ENCODE data around the gene PANX2. TPM values are rescaled to one million over a fixed set of nuclear protein-coding genes. Genes with fewer than 3 reads are reported as not detected.

The PANX2 gene
- total RNA-seq, 1 experiment from 2014 or later: not detected

DNA sequence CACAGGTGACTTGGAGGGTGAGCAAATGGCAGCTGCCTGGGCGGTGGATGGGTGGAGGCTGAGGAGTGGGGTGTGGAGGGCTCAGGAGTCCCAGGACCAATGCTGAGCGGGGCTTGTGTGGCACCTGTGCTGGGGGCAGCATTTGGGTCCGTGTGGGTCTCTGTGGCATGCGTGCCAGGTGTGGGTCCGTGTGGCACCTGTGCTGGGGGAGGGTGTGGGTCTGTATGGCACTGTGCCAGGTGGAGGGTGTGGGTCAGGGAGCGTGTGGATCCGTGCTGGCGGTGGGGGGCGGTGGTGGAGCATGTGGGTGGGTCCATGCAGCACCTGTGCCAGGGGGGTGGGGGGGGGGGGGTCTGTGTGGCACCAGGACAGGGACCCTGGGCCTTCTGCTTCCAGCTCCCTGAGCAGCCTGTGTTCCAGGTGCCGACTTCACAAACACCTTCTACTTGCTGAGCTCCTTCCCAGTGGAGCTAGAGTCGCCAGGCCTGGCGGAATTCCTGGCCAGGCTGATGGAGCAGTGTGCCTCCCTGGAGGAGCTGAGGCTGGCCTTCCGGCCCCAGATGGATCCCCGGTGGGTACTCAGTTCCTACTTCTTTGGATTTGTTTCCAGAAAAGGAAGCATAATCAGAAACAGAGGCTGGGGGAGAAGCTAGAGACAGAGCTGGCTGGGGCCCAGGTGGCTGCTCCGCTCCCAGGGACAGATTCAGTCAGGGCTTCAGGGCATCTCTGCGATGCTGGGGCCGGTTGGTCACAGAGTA is 44.9 kb downstream of the PANX2 start:
- Histone ChIP-seq H2AFZ (ENCODE audit: low read length) (no peak overlapping the region), H3K27ac (ENCODE audit: low read length) (no peak overlapping the region), H3K27me3 (ENCODE audit: low read length) (no peaks in the 10 kb centered on the region), H4K20me1 (ENCODE audit: insufficient read depth, low read depth, low read length) (peaks cover 13% of the 10 kb centered on the region; the same call in 1 of the 2 replicates), H3K4me2 (ENCODE audit: low read depth, low read length, poor library complexity, severe bottlenecking) (no peak overlapping the region), H3K36me3 (ENCODE audit: insufficient read depth, low read length) (peaks cover 27% of the 10 kb centered on the region; the same call in 1 of the 2 replicates), H3K79me2 (ENCODE audit: low read length) (peaks cover 36% of the 10 kb centered on the region), H3K4me3 (ENCODE audit: low read length) (no peak overlapping the region), H3K9ac (ENCODE audit: low read length) (no peak overlapping the region), H3K4me1 (ENCODE audit: low read length) (peaks cover 6% of the 10 kb centered on the region), H3K9me3 (ENCODE audit: low read length) (no peaks in the 10 kb centered on the region), H3K9me2 (replicated peaks; ENCODE audit: insufficient read depth, low read length) (no peaks in the 10 kb centered on the region)
- no peak for DNase-seq

DNA sequence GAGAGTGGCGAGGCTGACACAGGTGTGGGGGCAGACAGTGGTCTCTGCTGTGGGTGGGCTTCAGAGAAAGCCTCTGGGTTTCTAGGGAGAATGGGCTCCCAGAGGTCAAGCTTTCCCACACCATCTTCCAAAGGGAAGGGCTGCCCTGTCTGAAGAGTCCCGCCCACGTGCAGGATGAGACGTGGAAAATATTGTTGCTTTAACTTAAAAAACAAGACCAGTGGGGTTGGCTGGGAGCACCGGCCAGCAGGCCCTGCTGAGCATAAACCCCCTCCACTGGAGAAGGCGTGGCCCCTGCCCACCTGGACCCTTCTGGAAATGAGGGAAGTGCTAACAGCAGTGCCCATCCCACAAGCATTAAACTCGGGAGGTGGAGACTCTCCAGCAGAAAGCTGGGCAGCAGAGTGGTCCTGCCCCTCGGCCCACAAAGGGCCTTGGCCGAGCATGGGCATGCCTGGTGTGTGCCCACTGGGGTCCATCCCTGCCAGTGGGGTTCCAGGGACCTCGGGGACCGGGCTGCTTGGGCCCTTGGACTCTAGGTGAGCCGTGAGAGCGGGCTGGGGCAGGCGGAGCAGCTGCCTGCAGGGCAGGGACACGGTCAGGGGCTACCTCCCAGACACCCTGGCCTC is 45.6 kb downstream of the PANX2 start:
- H3K79me2 ChIP-seq (ENCODE audit: low read length): peaks cover 29% of the 10 kb centered on the region
- DNase-seq: no peak
- H3K4me3 ChIP-seq (ENCODE audit: low read length): no peak overlapping the region
- no peak overlapping the region for H3K9ac ChIP-seq (ENCODE audit: low read length)
- peaks cover 27% of the 10 kb centered on the region for H3K36me3 ChIP-seq (ENCODE audit: insufficient read depth, low read length)
- no peaks in the 10 kb centered on the region for H3K9me3 ChIP-seq (ENCODE audit: low read length)
- peaks cover 13% of the 10 kb centered on the region; the same call in 1 of the 2 replicates for H4K20me1 ChIP-seq (ENCODE audit: insufficient read depth, low read depth, low read length)
- no peak overlapping the region for H3K4me2 ChIP-seq (ENCODE audit: low read depth, low read length, poor library complexity, severe bottlenecking)
- no peak overlapping the region for H2AFZ ChIP-seq (ENCODE audit: low read length)
- no peak overlapping the region for H3K27ac ChIP-seq (ENCODE audit: low read length)
- no peaks in the 10 kb centered on the region for H3K9me2 ChIP-seq (replicated peaks; ENCODE audit: insufficient read depth, low read length)
- peaks cover 6% of the 10 kb centered on the region for H3K4me1 ChIP-seq (ENCODE audit: low read length)
- no peaks in the 10 kb centered on the region for H3K27me3 ChIP-seq (ENCODE audit: low read length)

DNA sequence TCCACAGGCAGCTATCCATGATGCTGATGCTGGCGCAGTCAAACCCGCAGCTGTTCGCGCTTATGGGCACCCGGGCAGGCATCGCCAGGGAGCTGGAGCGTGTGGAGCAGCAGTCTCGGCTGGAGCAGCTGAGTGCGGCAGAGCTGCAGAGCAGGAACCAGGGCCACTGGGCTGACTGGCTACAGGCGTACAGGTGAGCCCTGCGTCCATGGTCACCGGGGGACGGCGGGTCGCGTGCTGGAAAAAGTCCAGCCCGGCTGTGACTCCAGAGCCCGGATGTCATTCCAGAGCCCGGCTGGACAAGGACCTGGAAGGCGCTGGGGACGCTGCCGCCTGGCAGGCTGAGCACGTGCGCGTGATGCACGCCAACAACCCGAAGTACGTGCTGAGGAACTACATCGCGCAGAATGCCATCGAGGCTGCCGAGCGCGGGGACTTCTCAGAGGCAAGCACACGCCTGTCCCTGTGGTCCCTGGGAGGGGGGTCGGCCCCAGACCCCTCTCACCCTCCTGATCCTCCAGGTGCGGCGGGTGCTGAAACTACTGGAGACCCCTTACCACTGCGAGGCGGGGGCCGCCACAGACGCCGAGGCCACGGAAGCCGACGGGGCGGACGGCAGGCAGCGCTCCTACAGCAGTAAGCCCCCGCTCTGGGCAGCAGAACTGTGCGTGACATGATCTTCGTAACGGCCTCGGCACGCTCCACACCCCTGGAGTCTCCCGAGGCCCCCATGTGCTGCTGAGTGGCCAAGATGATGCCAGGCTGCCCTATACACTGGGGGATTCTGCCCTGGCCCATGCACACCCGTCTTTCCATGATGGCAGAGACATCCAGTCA is 46.4 kb downstream of the PANX2 start:
- Histone ChIP-seq H3K27me3 (ENCODE audit: low read length) (no peaks in the 10 kb centered on the region), H3K36me3 (ENCODE audit: insufficient read depth, low read length) (peaks cover 24% of the 10 kb centered on the region)

DNA sequence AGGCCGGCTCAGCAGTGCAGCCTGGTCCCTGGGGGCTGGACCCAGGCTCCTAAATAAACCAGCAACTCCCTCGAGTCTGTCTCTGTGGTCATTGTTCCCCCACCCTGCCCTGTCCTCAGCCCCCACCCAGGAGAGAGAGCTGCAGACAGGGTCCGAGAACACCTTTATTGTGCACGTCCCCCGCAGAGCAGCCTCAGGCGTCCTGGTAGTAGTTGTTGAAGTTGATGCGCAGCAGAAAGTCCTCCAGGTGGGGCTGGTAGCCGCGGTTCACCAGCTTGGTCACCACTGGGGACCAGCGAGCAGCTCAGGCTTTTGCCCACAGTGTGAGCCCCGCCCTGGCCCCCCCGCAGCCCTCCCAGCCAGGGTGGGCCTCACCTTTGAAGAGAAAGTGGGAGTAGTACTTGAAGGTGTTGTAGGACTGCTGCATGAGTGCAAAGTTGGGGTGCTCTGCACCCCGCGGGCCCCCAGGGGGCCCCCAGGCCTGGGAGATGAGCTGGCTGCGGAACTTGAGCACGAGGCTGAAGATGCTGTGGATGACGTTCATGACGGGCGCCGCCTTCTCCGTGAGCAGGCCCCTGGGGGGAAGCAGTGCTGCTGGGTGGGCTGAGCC is 47.1 kb downstream of the PANX2 start:
- H3K27me3 ChIP-seq (ENCODE audit: low read length): no peaks in the 10 kb centered on the region
- H3K79me2 ChIP-seq (ENCODE audit: low read length): peaks cover 18% of the 10 kb centered on the region
- peaks cover 6% of the 10 kb centered on the region for H3K4me1 ChIP-seq (ENCODE audit: low read length)
- H3K4me3 ChIP-seq (ENCODE audit: low read length): no peak overlapping the region
- H2AFZ ChIP-seq (ENCODE audit: low read length): no peak overlapping the region
- H3K27ac ChIP-seq (ENCODE audit: low read length): no peak overlapping the region
- H3K9ac ChIP-seq (ENCODE audit: low read length): no peak overlapping the region
- H3K9me3 ChIP-seq (ENCODE audit: low read length): no peaks in the 10 kb centered on the region
- peaks cover 6% of the 10 kb centered on the region; the same call in 1 of the 2 replicates for H4K20me1 ChIP-seq (ENCODE audit: insufficient read depth, low read depth, low read length)
- DNase-seq: no peak
- no peaks in the 10 kb centered on the region for H3K9me2 ChIP-seq (replicated peaks; ENCODE audit: insufficient read depth, low read length)
- H3K4me2 ChIP-seq (ENCODE audit: low read depth, low read length, poor library complexity, severe bottlenecking): no peak overlapping the region
- H3K36me3 ChIP-seq (ENCODE audit: insufficient read depth, low read length): peaks cover 19% of the 10 kb centered on the region

More for the DNA sequence above, 46.4 kb downstream of the PANX2 start:
- H3K9ac ChIP-seq (ENCODE audit: low read length): no peak overlapping the region
- H3K4me1 ChIP-seq (ENCODE audit: low read length): peaks cover 6% of the 10 kb centered on the region
- H3K9me3 ChIP-seq (ENCODE audit: low read length): no peaks in the 10 kb centered on the region
- peaks cover 11% of the 10 kb centered on the region; the same call in 1 of the 2 replicates for H4K20me1 ChIP-seq (ENCODE audit: insufficient read depth, low read depth, low read length)
- no peak for DNase-seq
- peaks cover 25% of the 10 kb centered on the region for H3K79me2 ChIP-seq (ENCODE audit: low read length)
- no peak overlapping the region for H2AFZ ChIP-seq (ENCODE audit: low read length)
- no peak overlapping the region for H3K4me2 ChIP-seq (ENCODE audit: low read depth, low read length, poor library complexity, severe bottlenecking)
- H3K27ac ChIP-seq (ENCODE audit: low read length): no peak overlapping the region
- H3K4me3 ChIP-seq (ENCODE audit: low read length): no peak overlapping the region
- H3K9me2 ChIP-seq (replicated peaks; ENCODE audit: insufficient read depth, low read length): no peaks in the 10 kb centered on the region

DNA sequence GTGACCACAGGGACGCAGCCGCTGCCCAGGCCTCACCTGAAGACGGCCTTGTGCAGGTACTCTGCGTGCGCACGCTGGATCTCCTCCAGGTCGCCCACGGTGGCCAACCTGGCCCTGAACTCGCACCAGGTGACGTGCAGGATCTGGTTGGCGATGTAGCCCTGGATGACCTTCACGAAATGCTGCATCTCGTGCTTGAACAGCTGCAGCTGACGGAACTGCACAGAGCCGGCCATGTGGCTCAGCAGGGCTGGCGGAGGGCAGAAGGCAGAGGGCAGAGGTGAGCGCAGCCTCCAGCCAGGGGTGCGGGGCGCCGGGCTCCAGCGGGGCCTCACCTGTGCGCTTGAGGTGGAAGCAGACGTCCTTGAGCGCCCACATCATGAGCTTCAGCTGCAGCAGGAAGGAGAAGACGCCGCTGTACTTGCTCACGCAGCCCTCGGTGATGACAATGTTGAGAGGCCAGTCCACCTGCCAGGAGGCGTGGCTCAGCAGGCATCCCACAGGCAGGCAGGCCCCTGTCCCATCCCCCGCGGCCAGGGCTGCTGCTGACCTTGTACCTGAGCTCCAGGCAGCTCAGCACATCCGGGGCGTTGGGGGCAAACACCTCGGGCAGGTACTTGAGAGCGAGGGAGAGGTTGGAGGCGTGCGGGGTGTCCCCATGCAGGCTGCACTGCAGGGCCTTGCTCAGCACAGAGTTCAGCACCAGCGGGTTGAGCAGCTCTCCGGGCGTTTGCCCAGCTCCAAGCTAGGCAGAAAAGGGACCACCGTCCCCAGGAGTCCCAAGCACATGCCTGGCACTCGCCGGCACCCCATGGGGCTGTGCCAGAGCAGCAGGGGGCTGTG is 47.8 kb downstream of the PANX2 start:
- H3K27ac ChIP-seq (ENCODE audit: low read length): no peak overlapping the region
- H3K9me2 ChIP-seq (replicated peaks; ENCODE audit: insufficient read depth, low read length): no peaks in the 10 kb centered on the region
- H3K79me2 ChIP-seq (ENCODE audit: low read length): peaks cover 12% of the 10 kb centered on the region
- H3K9ac ChIP-seq (ENCODE audit: low read length): no peak overlapping the region
- H3K27me3 ChIP-seq (ENCODE audit: low read length): no peaks in the 10 kb centered on the region
- peaks cover 6% of the 10 kb centered on the region for H3K4me1 ChIP-seq (ENCODE audit: low read length)
- H3K9me3 ChIP-seq (ENCODE audit: low read length): no peaks in the 10 kb centered on the region
- DNase-seq: no peak
- no peak overlapping the region for H3K4me3 ChIP-seq (ENCODE audit: low read length)
- H4K20me1 ChIP-seq (ENCODE audit: insufficient read depth, low read depth, low read length): peaks cover 6% of the 10 kb centered on the region; the same call in 1 of the 2 replicates
- H2AFZ ChIP-seq (ENCODE audit: low read length): no peak overlapping the region
- H3K36me3 ChIP-seq (ENCODE audit: insufficient read depth, low read length): peaks cover 16% of the 10 kb centered on the region
- H3K4me2 ChIP-seq (ENCODE audit: low read depth, low read length, poor library complexity, severe bottlenecking): no peak overlapping the region

DNA sequence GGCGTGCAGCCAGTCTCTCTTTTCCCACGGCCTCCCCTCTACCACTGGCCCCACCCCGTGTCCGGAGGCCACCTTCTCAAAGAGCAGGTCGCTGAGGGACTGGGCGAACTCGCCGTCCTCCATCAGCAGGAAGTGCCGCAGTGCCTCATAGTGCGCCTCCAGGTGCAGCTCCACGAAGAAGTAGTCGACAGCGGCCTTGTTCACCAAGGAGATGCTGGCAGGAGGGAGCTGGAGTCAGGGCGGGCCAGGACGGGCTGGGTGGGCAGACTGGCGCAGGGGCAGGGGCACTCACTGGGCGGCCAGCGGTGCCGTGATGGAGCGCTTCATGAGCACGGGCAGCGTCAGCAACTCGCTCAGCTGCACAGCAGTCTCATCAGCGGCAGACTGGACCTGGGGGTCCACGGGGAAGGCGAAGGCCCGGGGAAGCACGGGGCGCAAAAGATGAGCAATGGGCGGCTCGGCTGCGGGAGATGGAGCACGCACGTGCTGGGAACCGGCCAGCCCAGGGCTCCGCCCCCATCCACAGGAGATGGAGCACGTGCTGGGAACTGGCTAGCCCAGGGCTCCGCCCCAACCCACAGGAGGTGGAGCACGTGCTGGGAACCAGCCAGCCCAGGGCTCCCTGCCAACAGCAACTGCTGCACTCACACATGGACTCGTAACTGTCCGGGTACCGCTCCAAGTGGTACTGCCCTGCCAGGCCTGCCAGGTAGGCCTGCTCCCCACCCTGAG is 48.6 kb downstream of the PANX2 start:
- Histone ChIP-seq H3K9ac (ENCODE audit: low read length) (no peak overlapping the region), H3K36me3 (ENCODE audit: insufficient read depth, low read length) (peaks cover 14% of the 10 kb centered on the region), H2AFZ (ENCODE audit: low read length) (no peak overlapping the region), H3K27me3 (ENCODE audit: low read length) (no peaks in the 10 kb centered on the region), H3K4me1 (ENCODE audit: low read length) (peaks cover 6% of the 10 kb centered on the region), H3K27ac (ENCODE audit: low read length) (no peak overlapping the region), H3K4me2 (ENCODE audit: low read depth, low read length, poor library complexity, severe bottlenecking) (no peak overlapping the region), H3K79me2 (ENCODE audit: low read length) (peaks cover 7% of the 10 kb centered on the region), H4K20me1 (ENCODE audit: insufficient read depth, low read depth, low read length) (peaks cover 6% of the 10 kb centered on the region; the same call in 1 of the 2 replicates), H3K9me2 (replicated peaks; ENCODE audit: insufficient read depth, low read length) (no peaks in the 10 kb centered on the region), H3K9me3 (ENCODE audit: low read length) (no peaks in the 10 kb centered on the region), H3K4me3 (ENCODE audit: low read length) (no peak overlapping the region)
- no peak for DNase-seq

Measured in Karpas-422 (cell line).